Muscle layer of duodenum (tissue), 2 donors: ENCODE measurements around the gene PTPN6.

Source experiments
- H3K27ac ChIP-seq: one replicate; pipeline ENCODE4 v1.7.0; 2013; ENCODE audit warnings: mild to moderate bottlenecking, low read length
- H3K27me3 ChIP-seq: one replicate; pipeline ENCODE4 v1.7.0; 2013; ENCODE audit warnings: low read depth, mild to moderate bottlenecking, control low read depth, low read length
- H3K36me3 ChIP-seq, 2 donors: one replicate each; pipeline ENCODE4 v1.7.0; 2013; ENCODE audit warnings: low read length in 2 of 2, control low read depth in 1 of 2, mild to moderate bottlenecking in 1 of 2; ENCODE audit not compliant: insufficient read depth in 2 of 2, control insufficient read depth in 1 of 2
- H3K4me1 ChIP-seq, 2 donors: one replicate each; pipeline ENCODE4 v1.7.0; 2013; ENCODE audit warnings: low read length in 2 of 2, mild to moderate bottlenecking in 2 of 2, control low read depth in 1 of 2, moderate library complexity in 1 of 2; ENCODE audit not compliant: insufficient read depth in 2 of 2, control insufficient read depth in 1 of 2
- H3K4me3 ChIP-seq, 2 donors: one replicate each; pipeline ENCODE4 v1.7.0; 2013; ENCODE audit warnings: low read length in 2 of 2, low read depth in 1 of 2, mild to moderate bottlenecking in 1 of 2
- H3K9me3 ChIP-seq, 2 donors: one replicate each; pipeline ENCODE4 v1.7.0; 2013; ENCODE audit warnings: low read length in 2 of 2, control low read depth in 1 of 2, mild to moderate bottlenecking in 1 of 2; ENCODE audit not compliant: control insufficient read depth in 1 of 2
- donor health status: healthy.

PTPN6 gene

GRCh38 chr12:7009512-7009911, 58.4 kb downstream of the PTPN6 start:
- H3K36me3 ChIP-seq: peaks cover 0 to 16% of the 10 kb centered on the region in 2 donors
- no peak overlapping the region for H3K4me3 ChIP-seq
- no peak overlapping the region for H3K27ac ChIP-seq
- H3K27me3 ChIP-seq: no peaks in the 10 kb centered on the region
- no peaks in the 10 kb centered on the region for H3K9me3 ChIP-seq
- H3K4me1 ChIP-seq: no peaks in the 10 kb centered on the region
